ENCODE results near the gene UPB1.

- TF ChIP-seq SP1 (IDR thresholded peaks at IDR 0.05; ENCODE audit: low read depth, low read length) (no peak), EP300 (IDR thresholded peaks at IDR 0.05; ENCODE audit: borderline replicate concordance in 1 of 2, control insufficient read depth in 1 of 2, low read depth in 2 of 2, low read length in 2 of 2) (no peak), POLR2AphosphoS5 (IDR thresholded peaks at IDR 0.05; ENCODE audit: low read length) (no peak), EZH2 (IDR thresholded peaks at IDR 0.05; ENCODE audit: borderline replicate concordance, control insufficient read depth, low read depth, low read length) (no peak), SIN3A (IDR thresholded peaks at IDR 0.05; ENCODE audit: low read depth, low read length) (no peak)
These were observed 24.4 kb downstream of the UPB1 start for GRCh38 chr22:24519496-24519895.

All from GM12878 (cell line).